PFSK-1 (cell line): Measurements from ENCODE around the gene SLC9A3.

Source experiments
- FOXP2 ChIP-seq: optimal IDR thresholded peaks from 2 replicates; pipeline ENCODE3; 2011; ENCODE audit warnings: borderline replicate concordance, control low read depth, inconsistent platforms; ENCODE audit not compliant: insufficient read depth; ENCODE audit errors: extremely low read length, extremely low read depth
- POLR2AphosphoS5 ChIP-seq: IDR thresholded peaks from 2 replicates; pipeline ENCODE4 v1.6.1; 2012; ENCODE audit warnings: low read depth, mild to moderate bottlenecking, control low read depth, low read length, moderate library complexity
- REST ChIP-seq, 2 experiments: IDR thresholded peaks; 2 replicates each; pipeline versions ENCODE4 v1.6.1 to v1.8.0; 2011 to 2012; ENCODE audit warnings: low read depth in 2 of 2, low read length in 2 of 2, control low read depth in 1 of 2, inconsistent platforms in 1 of 2, mild to moderate bottlenecking in 1 of 2, moderate library complexity in 1 of 2; ENCODE audit not compliant: insufficient read depth in 1 of 2
- SIN3A ChIP-seq: IDR thresholded peaks from 2 replicates; pipeline ENCODE4 v1.6.1; 2012; ENCODE audit warnings: mild to moderate bottlenecking, low read length, moderate library complexity, borderline replicate concordance; ENCODE audit not compliant: insufficient read depth
- TAF1 ChIP-seq: IDR thresholded peaks from 2 replicates; pipeline ENCODE4 v1.6.1; 2012; ENCODE audit warnings: low read length, control low read depth, borderline replicate concordance; ENCODE audit not compliant: insufficient read depth

The SLC9A3 gene

GRCh38 chr5:546376-546908, 22.2 kb upstream of the SLC9A3 start:
- TF ChIP-seq FOXP2: no peak
- no peak for TF ChIP-seq TAF1
- no peak for TF ChIP-seq REST (IDR thresholded peaks at IDR 0.05; ENCODE audit: insufficient read depth in 1 of 2, low read depth in 2 of 2, low read length in 2 of 2)
- no peak for TF ChIP-seq POLR2AphosphoS5
- no peak for TF ChIP-seq SIN3A

- TF ChIP-seq SIN3A (no peak), POLR2AphosphoS5 (no peak), REST (IDR thresholded peaks at IDR 0.05; ENCODE audit: insufficient read depth in 1 of 2, low read depth in 2 of 2, low read length in 2 of 2) (no peak), TAF1 (no peak), FOXP2 (no peak)
Measured at GRCh38 chr5:545641-546375, 21.6 kb upstream of the SLC9A3 start.

- TF ChIP-seq TAF1: no peak
- TF ChIP-seq SIN3A: no peak
- TF ChIP-seq POLR2AphosphoS5: no peak
- TF ChIP-seq REST (IDR thresholded peaks at IDR 0.05; ENCODE audit: insufficient read depth in 1 of 2, low read depth in 2 of 2, low read length in 2 of 2): no peak
- TF ChIP-seq FOXP2: no peak
Measured at GRCh38 chr5:544675-545355, 20.6 kb upstream of the SLC9A3 start.

- TF ChIP-seq POLR2AphosphoS5 (no peak), FOXP2 (no peak), REST (IDR thresholded peaks at IDR 0.05; ENCODE audit: insufficient read depth in 1 of 2, low read depth in 2 of 2, low read length in 2 of 2) (no peak), TAF1 (no peak), SIN3A (no peak)
Measured at GRCh38 chr5:543755-544674, 19.8 kb upstream of the SLC9A3 start.
